EH (cell line): ENCODE measurements around the gene HDAC4.

Source experiments
- DNase-seq: peaks from one replicate; pipeline ENCODE4 v3.0.0-alpha.2; 2015; ENCODE audit warnings: low read depth

The HDAC4 gene

DNA sequence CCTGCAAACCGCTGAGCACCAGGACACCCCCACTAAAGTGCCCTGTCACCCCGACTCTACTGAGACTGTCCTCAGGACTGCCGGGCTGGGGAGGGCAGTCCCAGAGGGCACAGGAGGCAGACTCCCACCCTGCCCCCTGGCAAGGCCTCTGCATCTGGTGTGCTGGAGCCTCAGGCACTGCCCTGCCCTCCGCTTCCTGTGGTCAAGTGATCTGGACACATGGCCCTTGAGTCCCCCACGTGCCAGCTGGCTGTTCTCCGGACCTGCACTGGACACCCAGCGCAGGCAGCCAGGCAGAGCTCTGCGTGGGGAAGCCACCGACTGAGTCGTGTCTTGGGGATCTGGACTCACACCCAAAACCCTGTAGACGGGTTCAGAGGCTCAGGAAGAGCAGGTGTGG is 335.3 kb downstream of the HDAC4 start:
- DNase-seq = no peak

DNA sequence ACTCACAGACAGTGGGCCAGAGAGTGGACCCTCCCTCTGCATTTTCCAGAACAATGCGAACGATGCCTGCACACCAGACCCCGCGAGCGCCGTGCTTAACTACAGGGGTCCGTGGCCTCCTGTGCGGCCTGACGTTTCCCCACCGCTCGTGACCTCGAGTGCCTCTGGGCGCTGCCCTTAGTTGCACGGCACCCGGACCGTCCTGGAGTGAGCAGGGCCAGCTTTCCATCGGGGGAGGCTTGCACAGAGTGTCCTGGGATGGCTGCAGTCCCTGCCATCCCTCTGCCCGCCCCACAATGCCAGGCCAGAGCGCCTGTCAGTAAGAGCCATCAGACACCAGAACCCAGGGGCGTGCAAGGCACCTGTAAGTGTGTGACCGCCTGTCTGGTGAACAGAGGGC is 335.9 kb downstream of the HDAC4 start:
- DNase-seq = no peak

DNA sequence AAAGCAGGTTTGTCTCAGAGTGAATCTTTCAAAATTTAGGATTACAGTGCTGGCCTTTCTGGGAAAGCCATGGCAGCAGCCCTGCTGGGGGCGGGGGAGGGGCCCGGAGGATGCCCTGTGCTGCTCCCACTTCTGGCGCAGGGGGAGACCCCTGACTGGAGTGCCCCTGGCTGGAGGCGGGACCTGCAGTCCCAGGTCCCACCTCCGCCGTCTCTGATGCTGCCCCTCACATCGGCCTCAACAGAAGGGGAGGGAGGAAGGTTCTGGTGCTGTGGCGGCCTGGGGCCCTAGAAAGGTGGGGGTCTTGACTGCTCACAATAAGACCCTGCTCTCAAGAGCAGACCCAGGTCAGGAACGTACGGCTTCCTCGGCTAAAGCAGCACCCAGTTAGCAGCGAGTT is 336.6 kb downstream of the HDAC4 start:
- DNase-seq = no peak

DNA sequence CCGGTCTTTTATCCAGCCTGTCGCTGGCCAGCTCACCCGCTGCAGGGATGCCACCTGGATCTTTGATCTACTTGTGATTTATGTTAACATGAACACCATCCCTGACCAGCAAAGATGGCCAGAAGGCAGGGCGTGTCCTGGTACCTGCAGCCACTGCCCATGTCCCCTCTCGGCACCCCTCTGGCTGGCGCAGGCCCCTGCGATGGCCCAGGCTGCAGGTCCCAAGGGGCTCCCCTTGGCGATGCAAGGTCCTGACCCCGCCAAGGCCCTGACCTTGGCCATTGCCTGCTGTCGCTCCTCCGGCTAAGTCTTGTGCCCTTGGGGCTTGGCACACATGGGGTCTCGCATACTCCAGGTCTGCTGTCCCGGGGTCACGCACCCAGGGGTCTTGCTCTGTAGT is 338.1 kb downstream of the HDAC4 start:
- DNase-seq = no peak

DNA sequence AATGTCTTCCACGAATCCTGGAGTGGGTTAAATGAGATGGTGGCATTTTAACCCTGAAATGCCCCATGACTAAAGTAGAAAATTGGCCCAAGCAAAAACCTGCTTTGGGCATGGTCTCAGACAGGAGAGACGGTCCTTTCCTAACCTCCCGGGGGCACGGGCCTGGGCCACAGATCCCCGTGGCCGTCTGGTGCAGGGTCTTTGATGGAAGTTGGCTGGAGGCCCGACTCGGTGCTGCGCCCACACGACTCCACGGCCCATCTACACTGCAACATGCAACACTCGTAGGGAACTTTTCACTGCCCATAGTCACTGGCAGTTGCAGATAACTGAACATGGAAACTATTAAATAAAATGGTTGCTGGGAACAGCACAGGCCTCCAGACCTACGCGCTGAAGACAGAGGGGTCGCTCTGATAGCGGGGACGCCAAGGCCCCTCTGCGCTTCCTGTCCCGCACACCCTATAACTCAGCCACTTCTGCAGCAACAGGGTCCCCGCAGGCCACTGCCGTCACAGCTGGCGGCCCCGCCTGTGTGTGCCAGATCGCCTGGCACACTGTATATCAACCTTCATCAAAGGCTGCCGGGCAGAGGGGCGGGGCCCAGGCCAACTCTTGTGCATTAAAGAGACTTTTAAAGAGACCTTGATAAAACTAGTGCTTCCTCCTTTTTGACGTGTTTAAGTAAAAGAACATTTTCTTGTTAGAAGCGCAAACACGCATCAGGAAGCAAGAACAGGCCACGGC is 338.8 kb downstream of the HDAC4 start:
- DNase-seq = no peak

DNA sequence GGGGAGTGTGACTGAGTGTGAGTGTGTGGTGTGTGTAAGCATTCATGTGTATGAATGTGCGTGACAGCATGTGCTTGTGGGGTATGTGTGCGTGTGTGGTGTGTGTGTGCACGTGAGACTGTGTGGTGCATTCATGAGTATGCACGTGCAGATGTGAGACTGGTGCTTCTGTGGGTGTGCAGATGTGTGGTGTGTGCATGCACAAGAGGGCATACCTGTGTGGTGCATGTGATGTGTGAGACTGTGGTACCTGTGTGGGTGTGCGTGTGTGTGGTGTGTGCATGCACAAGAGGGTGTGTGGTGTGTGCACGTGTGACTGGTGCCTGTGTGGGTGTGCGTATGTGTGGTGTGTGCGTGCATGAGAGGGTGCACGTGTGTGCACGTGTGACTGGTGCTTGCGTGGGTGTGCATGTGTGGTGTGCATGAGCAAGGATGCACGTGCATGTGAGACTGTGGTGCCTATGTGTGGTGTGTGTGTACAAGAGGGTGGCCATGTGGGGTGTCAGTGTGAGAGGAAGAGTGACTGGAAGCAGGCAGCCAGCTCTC is 339.6 kb downstream of the HDAC4 start:
- DNase-seq = no peak

DNA sequence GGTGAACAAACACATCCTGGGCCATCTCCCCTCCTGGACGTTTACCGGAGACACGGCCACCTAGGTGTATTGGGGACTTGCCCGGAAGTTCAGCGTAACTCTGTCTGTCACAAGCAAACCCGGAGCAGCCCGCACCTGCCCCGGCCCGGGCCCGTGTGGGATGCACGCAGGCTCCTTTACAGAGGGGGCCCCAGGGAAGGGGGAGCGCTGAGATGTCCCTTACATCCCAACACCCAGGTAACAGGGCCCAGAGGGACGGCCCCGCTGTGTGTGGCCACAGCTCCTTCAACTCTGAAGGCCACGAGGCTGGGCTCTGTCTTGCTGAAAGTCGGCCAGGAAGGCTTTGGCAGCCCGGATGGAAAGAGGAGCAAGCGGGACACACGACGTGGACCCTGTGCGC is 340.1 kb downstream of the HDAC4 start:
- DNase-seq = no peak

DNA sequence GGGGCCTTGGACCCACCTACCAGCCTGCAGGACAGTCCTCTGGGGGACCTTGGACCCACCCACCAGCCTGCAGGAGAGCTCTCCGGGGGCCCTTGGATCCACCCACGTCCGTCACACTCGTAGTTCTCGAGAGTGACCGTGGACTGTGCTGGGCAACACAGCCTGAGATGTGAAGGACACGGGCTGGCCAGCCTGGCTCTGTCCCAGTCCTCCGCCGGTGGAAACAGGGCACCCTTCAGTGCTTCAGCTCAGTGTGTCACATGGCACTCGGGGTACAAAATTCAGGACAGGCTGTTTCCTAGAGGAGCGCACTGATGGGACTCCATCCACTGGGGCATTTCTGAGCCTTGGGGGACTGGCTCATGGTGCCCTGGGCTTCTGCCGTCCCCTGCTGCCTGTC is 341.0 kb downstream of the HDAC4 start:
- DNase-seq = no peak

DNA sequence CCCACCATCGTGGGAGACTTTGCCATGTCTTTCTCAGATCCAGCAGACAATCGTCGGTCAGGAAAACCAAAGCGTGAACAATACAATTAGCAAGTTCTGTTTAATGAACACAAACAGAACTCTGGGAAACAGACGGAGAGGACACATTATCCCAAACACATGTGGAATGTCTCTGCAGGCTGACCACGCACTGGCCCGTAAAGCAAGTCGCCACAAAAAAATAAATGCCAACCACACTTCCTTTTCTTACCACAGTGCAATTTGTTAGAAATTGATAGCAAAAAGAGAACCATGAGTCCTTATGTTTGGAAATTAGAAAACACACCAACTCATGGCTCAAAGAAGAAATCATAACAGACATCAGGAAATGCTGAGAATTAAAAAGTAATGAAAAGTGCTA is 342.1 kb downstream of the HDAC4 start:
- DNase-seq = peak; percentile 29

DNA sequence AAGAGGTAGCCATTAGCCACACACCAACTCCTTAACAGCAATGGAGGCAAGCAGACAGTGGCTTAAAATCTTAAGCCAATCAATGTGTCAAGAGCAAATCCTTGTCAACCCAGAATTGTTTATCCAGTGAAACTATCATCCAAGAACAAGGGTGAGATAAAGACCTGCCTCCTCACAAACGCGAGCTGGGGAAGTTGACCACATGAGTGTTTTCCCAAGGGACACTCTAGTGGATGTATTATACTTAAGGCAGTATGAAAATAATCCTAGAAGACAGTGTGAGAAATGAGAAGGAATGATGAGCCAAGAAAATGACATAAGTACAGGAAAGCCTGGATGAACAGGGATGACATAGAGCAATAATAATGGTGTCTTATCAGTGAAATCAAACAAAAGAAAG is 343.3 kb downstream of the HDAC4 start:
- DNase-seq = no peak

DNA sequence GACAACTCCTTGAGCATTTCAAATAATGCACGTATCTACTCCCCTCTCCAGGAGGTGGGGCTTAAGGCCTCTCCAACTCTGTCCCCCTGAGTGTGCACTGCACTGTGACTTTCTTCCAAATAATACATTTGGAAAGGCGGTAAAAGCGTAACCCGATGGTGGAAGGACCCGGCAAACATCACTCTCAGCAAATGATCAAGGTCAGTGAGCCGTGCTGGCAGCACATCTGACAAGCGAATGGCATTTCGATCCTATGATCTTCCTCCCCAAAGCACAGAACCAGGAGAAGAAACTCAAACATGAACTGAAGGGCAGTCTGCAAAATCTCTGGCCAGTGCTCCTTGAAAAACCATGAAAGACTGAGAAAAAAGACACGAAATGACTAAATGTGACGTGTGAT is 344.2 kb downstream of the HDAC4 start:
- no peak for DNase-seq

DNA sequence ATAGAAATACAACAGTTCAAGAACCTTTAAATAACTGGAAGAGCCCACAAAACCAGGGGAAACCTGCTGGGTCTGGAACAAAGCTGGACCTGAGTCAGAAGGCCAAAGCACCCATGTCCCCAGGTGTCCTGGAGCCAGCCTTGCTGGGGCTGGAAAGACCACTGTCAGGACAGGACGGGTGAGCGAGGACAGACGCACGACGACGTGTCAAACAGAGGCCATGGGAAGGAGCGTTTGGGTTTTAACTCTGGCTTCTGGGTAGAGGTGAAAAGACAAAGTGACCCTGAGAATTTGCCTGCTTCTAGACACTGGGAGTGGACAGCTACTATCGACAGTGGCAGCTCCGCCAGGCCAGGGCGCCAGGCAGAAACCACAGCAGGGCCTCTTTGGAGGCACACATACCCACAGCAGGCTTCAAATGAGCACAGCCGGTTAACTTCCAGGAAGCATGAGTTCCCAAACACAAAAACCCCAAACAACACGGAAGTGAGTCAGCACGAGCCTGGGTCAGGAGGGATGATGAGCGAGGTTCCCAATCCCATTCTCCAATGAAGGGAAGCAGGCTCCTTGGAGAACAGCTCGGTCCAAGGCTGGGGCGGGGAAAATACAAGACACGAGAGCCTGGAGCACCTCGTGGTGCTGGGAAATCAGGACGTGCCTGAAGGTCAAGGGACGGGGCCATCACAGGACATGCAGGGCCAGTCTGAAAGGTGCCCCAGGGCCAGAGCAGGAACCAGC is 344.9 kb downstream of the HDAC4 start:
- no peak for DNase-seq

DNA sequence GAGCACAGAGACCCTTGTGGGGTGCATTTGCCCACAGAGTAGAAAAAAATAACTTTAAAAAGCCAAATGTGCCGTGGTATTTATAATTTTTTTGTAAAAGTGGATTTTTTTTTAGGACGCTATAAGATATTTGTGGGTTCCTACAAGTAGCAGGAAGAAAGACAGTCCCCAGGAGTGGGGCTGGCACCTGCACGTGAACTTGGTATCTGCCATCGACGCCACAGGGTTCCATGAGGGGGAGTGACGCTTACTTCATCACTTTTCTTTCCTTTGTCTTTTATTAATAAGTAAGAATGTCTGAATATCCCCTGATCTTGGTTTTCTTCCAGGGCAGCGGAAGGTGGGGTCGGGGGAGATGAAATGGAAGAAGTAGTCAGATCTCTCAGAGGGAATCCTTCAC is 345.9 kb downstream of the HDAC4 start:
- DNase-seq = no peak

DNA sequence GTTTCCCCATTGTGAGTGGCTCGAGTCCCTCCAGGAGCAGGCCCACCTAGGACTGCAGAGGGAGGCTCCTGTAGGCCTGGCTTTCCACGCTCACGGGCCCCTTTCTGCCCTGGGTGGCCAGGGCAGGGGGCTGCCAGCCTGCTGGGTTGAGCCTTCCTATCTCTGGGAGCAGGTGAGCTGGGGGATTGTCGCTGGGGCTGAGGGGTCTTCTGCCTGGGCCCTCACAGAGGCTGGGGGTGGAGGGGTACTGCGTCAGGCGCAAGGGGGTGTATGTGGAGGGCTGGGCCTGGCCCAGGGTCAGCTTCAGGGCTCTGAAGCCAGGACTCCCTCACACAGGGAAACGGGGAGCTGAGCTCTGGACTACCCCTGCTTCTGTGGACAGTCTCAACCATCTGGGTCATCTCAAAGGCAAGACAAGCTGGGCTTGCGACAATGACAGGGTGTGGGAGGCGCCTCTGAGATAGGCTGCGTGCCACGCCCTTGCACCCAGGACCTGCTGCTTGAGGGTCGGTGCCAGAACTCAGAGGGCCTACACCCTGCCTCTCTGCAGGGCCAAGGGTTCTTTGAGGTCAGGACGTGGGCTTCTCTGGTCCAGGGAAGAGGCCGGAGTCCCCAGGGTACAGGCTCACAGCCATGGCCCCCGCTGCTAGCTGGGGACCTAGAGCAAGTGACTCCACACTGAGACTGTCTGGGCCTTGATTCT is 346.9 kb downstream of the HDAC4 start:
- no peak for DNase-seq

DNA sequence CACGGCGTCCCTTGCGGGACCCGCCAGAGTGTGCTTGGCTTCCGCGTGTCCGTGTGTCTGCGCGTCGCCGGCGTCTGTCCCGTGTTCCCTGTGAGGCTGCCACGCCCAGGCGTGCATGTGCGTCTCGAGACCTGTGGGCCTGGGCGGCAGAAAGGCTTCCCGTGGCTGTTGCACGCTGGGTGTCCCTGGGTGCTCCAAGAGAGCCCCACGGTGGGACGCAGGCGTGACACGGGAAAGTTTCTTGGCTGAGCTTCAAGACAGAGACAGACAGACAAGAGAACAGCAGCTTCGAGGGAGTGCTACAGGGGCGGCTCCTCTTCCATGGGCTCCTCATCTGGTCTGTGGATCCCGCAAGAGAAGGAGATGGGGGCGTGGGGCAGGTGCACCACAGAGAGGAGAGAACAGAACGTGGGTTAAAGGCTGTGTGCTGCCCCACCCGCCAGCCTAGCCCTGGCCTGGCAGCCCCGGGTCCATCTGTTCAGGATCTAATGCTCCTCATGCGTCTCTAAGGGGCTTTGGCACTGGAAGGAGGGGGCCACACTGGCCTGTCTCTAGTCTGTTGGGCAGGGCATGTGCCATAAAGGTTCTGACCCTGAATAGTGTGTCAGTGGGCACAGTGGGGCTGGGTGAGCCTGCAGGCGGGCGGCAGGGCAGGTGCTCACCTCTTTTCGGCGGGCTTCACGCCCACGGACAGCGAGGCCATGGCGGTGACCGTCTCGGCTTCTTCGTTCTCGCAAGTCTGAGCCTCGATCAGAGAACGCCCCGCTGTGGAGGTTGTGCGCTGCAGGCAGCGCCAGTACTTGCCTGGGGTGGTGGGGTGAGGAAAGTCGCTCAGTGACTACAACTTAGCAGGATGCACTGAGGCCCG is 347.8 kb downstream of the HDAC4 start:
- no peak for DNase-seq

DNA sequence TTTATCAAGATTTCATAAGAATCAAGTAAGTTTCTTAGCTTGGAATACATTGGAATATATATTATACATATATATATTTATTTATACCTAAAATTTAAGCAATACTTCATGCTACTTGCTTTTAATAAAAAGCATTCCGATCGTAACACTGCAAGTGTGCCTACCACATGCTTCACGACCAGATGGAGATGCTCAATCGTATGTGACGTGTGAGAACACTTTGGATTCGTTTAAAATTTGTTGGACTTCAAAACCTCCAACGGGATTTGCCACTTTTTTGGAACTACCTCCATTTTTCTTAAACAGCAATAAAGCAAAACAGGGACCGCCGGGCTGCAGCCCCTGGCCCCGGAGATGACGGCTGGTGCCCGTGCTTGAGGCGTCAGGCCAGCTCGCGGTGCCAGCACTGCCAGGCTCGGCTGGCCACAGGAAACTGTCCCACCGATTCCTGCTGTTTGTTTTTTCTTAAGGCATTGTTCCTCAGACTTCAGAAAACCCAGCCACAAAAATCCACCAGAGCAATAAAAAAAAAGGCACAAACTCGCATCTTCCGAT is 348.9 kb downstream of the HDAC4 start:
- DNase-seq = no peak

DNA sequence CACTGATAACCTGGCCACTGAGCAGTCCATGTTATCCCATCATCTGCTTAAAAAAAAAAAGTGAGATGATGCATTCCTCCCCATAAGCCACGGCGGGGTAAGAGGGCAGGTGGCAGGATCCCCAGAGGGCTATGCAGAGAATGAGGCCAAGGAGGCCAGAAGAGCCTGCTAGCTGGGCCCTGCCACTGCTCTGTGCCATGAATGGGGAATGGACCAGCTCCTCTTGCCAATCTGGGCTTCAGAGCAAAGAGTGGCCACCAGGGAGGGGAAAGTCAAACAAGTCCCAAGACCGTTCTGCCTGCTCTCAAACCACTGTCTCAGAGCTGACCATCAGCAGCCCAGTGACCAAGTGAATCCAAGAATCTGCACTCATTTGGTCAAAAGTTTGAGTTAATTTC is 350.6 kb downstream of the HDAC4 start:
- no peak for DNase-seq

DNA sequence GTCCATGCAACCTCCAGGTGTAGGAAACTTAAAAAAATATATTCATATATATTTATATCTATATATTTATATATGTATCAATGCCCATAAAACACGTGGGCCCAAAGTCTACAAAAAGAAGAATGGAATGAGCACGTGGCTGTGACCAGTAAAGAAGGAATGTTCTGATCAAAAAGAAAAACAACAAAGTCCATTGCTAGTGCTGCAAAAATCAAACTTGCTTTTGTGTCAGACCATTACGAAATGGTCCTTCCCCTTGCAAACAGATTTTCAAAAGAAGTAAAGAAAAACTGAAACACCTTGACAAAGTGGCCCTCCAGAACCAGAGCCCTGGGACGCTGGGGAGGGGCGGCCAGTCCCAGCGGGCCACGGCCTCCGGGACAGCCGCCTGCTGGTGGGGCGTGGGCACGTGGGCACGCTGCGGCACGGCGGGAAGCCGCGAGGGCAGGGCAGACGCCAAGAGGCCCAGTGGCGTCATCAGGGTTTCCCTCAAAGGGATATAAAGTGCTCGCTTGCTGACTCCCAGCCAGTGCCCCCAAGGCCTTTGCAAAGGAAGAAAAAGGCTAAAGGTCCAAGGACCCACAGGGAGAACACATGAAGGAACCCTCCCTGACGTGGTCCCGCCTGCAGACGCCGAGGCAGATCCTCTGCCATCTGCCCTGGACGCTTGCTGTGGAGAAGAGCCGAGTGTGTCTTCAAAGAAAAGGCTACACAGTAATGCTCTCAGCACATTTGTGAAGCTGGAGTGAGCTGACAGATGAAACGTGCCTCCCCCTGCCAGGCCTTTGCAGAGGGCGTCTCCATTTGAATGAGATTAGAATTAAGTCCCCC is 351.2 kb downstream of the HDAC4 start:
- DNase-seq = peak; percentile 43

DNA sequence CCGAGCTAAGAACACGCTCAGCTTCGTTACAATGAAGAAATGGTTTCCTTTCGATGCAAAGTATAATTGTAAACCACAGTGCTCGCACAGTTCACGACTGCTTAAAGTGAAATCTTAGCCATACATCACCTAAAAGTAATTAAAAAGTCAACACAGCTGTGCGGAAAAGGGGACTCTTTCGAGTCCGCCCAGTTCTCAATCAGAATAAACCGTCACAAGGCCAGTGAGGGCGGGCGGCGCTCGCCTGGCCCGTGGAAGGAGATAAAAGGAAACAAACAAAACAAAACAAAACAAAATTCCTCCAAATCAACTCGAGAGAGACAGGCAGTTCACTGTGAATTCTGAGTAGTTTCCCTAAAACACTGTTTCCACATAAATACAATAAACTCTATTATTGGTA is 352.1 kb downstream of the HDAC4 start:
- no peak for DNase-seq

DNA sequence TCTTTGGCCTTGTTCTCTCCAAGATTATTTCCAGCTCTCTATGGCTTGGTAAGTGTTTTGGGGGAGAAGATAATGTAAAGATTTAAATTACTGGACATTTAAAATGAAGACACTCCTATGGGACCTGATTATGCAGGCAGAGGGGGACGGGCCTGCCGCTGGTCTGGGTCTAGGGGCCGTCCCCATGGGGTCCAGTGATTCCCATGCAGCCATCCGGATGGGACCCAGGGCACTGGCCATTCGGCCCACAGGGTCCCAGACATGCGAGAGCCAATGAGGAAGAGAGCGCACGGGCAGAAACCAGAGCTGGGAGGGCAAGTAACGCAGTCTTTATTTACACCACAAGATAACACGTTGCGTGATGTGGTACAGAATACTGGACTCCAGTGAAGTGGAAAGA is 353.0 kb downstream of the HDAC4 start:
- no peak for DNase-seq

DNA sequence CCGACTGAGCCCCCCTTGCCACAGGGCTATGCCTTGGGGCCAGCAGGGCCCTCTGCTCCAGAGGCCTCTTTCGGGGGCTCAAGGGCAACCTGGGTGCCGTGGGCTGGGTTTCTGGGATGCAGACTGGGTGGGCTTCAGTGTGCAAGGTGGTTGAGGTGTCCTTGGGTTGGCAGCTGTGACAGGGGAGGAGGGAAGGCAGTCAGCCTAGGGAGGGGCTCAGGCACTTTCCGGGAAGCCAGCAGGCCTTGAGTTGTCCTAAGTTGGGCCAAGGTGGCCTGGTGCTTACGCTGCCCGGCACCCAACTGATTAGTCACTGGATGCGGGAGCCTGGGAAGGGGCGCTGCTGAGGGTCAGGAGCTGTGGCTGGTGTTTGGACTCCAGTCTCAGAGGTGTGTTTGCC is 353.4 kb downstream of the HDAC4 start:
- DNase-seq = no peak
